CD14-positive monocyte (primary cell): ENCODE measurements around the gene DSTN. TPM values are rescaled to one million over a fixed set of nuclear protein-coding genes. Genes with fewer than 3 reads are reported as not detected.

ENCODE experiments used
- DNase-seq, 3 donors: peaks; one replicate each; pipeline ENCODE4 v3.0.0-alpha.2; 2011 to 2022
- H2AFZ ChIP-seq: 2 replicates; pipeline ENCODE4 v1.6.0; 2012; ENCODE audit warnings: mild to moderate bottlenecking, low read depth, low read length, inconsistent platforms; ENCODE audit not compliant: insufficient read depth, poor library complexity, severe bottlenecking
- H3K27ac ChIP-seq, 2 donors: 1 replicate in 1 of 2; 2 replicates in 1 of 2; pipeline ENCODE4 v1.5.1; 2012 to 2013; ENCODE audit warnings: low read length in 2 of 2, control low read depth in 1 of 2, inconsistent platforms in 1 of 2, low read depth in 1 of 2, mild to moderate bottlenecking in 1 of 2
- H3K27me3 ChIP-seq, 2 donors: one replicate each; pipeline versions ENCODE4 v1.6.0 to v1.6.1; 2011 to 2013; ENCODE audit warnings: low read length in 2 of 2; ENCODE audit not compliant: control insufficient read depth in 2 of 2, insufficient read depth in 2 of 2
- H3K36me3 ChIP-seq, 2 donors: replicated peaks in 1 of 2; 1 replicate in 1 of 2; 2 replicates in 1 of 2; pipeline versions ENCODE4 v1.5.1 to v1.6.1; 2012 to 2013; ENCODE audit warnings: low read length in 2 of 2, control low read depth in 1 of 2, inconsistent platforms in 1 of 2, mild to moderate bottlenecking in 1 of 2; ENCODE audit not compliant: insufficient read depth in 2 of 2, control insufficient read depth in 1 of 2
- H3K4me1 ChIP-seq, 2 donors: 1 replicate in 1 of 2; 2 replicates in 1 of 2; pipeline versions ENCODE4 v1.5.1 to v1.6.1; 2012 to 2013; ENCODE audit warnings: low read length in 2 of 2, control low read depth in 1 of 2, inconsistent platforms in 1 of 2, mild to moderate bottlenecking in 1 of 2, moderate library complexity in 1 of 2; ENCODE audit not compliant: insufficient read depth in 2 of 2, control insufficient read depth in 1 of 2
- H3K4me2 ChIP-seq: replicated peaks from 2 replicates; pipeline ENCODE3; 2012; ENCODE audit warnings: low read length, moderate library complexity, mild to moderate bottlenecking; ENCODE audit not compliant: poor library complexity, severe bottlenecking; ENCODE audit errors: extremely low read depth
- H3K4me3 ChIP-seq, 3 experiments: fragments of 200-600 bp in 1 of 3; sonication (generic) in 1 of 3; replicated peaks in 1 of 3; 1 replicate in 2 of 3; 2 replicates in 1 of 3; pipeline ENCODE4 v1.5.1; 2011 to 2013; ENCODE audit warnings: low read length in 3 of 3, mild to moderate bottlenecking in 3 of 3, control low read depth in 2 of 3, low read depth in 2 of 3, inconsistent platforms in 1 of 3, moderate library complexity in 1 of 3
- H3K79me2 ChIP-seq: 2 replicates; pipeline ENCODE4 v1.6.0; 2012; ENCODE audit warnings: mild to moderate bottlenecking, control low read depth, inconsistent platforms, low read length, moderate library complexity; ENCODE audit not compliant: insufficient read depth
- H3K9ac ChIP-seq: 2 replicates; pipeline ENCODE4 v1.6.0; 2017; ENCODE audit warnings: low read length, mild to moderate bottlenecking; ENCODE audit not compliant: insufficient read depth, poor library complexity, severe bottlenecking
- H3K9me3 ChIP-seq, 2 donors: replicated peaks in 1 of 2; 1 replicate in 1 of 2; 2 replicates in 1 of 2; pipeline versions ENCODE4 v1.5.1 to v1.6.1; 2012 to 2013; ENCODE audit warnings: low read length in 2 of 2, control low read depth in 1 of 2; ENCODE audit not compliant: control insufficient read depth in 1 of 2, insufficient read depth in 1 of 2
- H4K20me1 ChIP-seq: 2 replicates; pipeline ENCODE4 v1.6.0; 2012; ENCODE audit warnings: mild to moderate bottlenecking, low read length, control low read depth, moderate library complexity; ENCODE audit not compliant: insufficient read depth
- H3K27ac Mint-ChIP-seq, 7 donors: one replicate each; pipeline ENCODE4 v1.8.0; 2020; ENCODE audit warnings: mild to moderate bottlenecking in 7 of 7, mixed read lengths in 7 of 7, moderate library complexity in 6 of 7, inconsistent platforms in 2 of 7
- H3K27me3 Mint-ChIP-seq, 3 donors: one replicate each; pipeline ENCODE4 v1.8.0; 2021 to 2022; ENCODE audit warnings: low read depth in 3 of 3, mild to moderate bottlenecking in 3 of 3, mixed read lengths in 3 of 3, moderate library complexity in 3 of 3, inconsistent platforms in 1 of 3
- H3K36me3 Mint-ChIP-seq, 2 donors: one replicate each; pipeline ENCODE4 v1.8.0; 2020; ENCODE audit warnings: mixed read lengths in 2 of 2, inconsistent platforms in 1 of 2, mild to moderate bottlenecking in 1 of 2
- H3K4me1 Mint-ChIP-seq: one replicate; pipeline ENCODE4 v1.8.0; 2020; ENCODE audit warnings: mild to moderate bottlenecking, mixed read lengths
- H3K4me3 Mint-ChIP-seq, 2 donors: one replicate each; pipeline ENCODE4 v1.8.0; 2020; ENCODE audit warnings: mild to moderate bottlenecking in 2 of 2, mixed read lengths in 2 of 2, moderate library complexity in 1 of 2
- H3K9me3 Mint-ChIP-seq, 7 donors: one replicate each; pipeline ENCODE4 v1.8.0; 2020 to 2022; ENCODE audit warnings: mixed read lengths in 7 of 7, mild to moderate bottlenecking in 6 of 7, moderate library complexity in 6 of 7, inconsistent platforms in 2 of 7
- CTCF ChIP-seq: fragments of 200-600 bp; IDR thresholded peaks from one replicate; pipeline ENCODE4 v1.8.0; 2022; ENCODE audit warnings: antibody characterized with exemption, mild to moderate bottlenecking
- WGBS: methylation state at CpG from one replicate; pipeline ENCODE4 v1.1.5; 2013; ENCODE audit warnings: missing lambda C conversion rate; ENCODE audit not compliant: insufficient coverage; 5-methylcytosine and 5-hydroxymethylcytosine counted together
- intact Hi-C, 2 donors: fragments of 100-400 bp; cut with micrococcal nuclease; formaldehyde crosslinking; loops; one replicate each; pipeline versions ENCODE4 v1.15.0 to v1.15.1; 2023
- polyA plus RNA-seq, 3 donors: library from polyadenylated mRNA; depleted of rRNA in 1 of 3; unstranded in 2 of 3; stranded (reverse) in 1 of 3; fragments of 300-500 nt in 2 of 3; fragments of >200 nt in 1 of 3; fragmentation: Illumina TruSeq in 2 of 3; gene quantifications; 1 replicate in 2 of 3; 2 replicates in 1 of 3; pipeline ENCODE4 v1.2.3, GENCODE V29; 2012 to 2021

DSTN gene
- polyA plus RNA-seq, 3 donors = 15.6 to 63.8 (median 58.4) TPM

DNA sequence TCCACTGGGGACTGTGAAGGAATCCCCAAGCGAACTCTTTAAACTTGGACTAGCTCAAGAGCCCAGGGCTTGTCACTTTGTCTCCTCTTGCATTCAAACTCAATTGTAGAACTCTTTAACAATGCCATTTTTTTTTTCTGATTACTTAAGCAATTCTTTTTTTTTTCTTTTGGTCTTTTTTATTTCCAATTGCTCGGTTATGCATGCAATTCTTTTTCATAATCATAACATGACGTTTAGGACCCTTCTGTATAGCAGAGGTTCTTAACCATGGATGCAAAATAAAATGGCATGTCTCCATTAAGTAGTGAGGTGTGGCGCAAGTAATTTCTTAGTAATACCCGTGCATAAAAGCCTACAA lies 38.2 kb upstream of the DSTN start:
- Mint-ChIP-seq H3K9me3 (peaks cover 0 to 5% (median 0%) of the 10 kb centered on the region in 7 donors), H3K27me3 (peaks cover 19 to 21% (median 20%) of the 10 kb centered on the region in 3 donors), H3K4me1 (peaks cover 13% of the 10 kb centered on the region), H3K27ac (no peak overlapping the region), H3K36me3 (no peaks in the 10 kb centered on the region), H3K4me3 (peak overlapping the region; percentile 77 to 89)
- Histone ChIP-seq H3K79me2 (no peaks in the 10 kb centered on the region), H3K4me1 (peaks cover 10 to 12% of the 10 kb centered on the region in 2 donors), H3K4me2 (peak overlapping the region; percentile 69), H3K27me3 (peaks cover 10 to 20% of the 10 kb centered on the region in 2 donors), H3K27ac (no peak overlapping the region), H4K20me1 (no peaks in the 10 kb centered on the region), H2AFZ (peak overlapping the region; percentile 78), H3K36me3 (no peaks in the 10 kb centered on the region), H3K4me3 (peak overlapping the region in 2 of 3 experiments; percentile 20 to 66), H3K9ac (no peak overlapping the region), H3K9me3 (peaks cover 0 to 7% of the 10 kb centered on the region in 2 donors)
- DNase-seq = no peak
- intact Hi-C loops = loop anchor here in 1 of 2 donors (10.0 kb wide), 1 partner anchor 363 kb away; no protein-coding TSS in a partner anchor
- WGBS = 86% methylated on average over 1 of the region's 5 CpGs
- no peak for TF ChIP-seq CTCF

GRCh38 chr20:17533396-17533795 lies 36.5 kb upstream of the DSTN start:
- H3K4me1 Mint-ChIP-seq = peaks cover 13% of the 10 kb centered on the region
- H4K20me1 ChIP-seq = no peaks in the 10 kb centered on the region
- H3K36me3 Mint-ChIP-seq = no peaks in the 10 kb centered on the region
- no peak overlapping the region for H3K9ac ChIP-seq
- peaks cover 0 to 5% (median 0%) of the 10 kb centered on the region in 7 donors for H3K9me3 Mint-ChIP-seq
- no peak overlapping the region for H3K27ac Mint-ChIP-seq
- TF ChIP-seq CTCF = no peak
- peaks cover 0 to 7% of the 10 kb centered on the region in 2 donors for H3K9me3 ChIP-seq
- H3K79me2 ChIP-seq = no peaks in the 10 kb centered on the region
- H3K4me1 ChIP-seq = peaks cover 10 to 12% of the 10 kb centered on the region in 2 donors
- peak overlapping the region; percentile 46 for H2AFZ ChIP-seq
- DNase-seq = peak in 2 of 3 donors; percentile 5 to 46
- no peak overlapping the region for H3K4me3 Mint-ChIP-seq
- no CpG with 5 or more reads among the region's 1 CpG for WGBS
- H3K36me3 ChIP-seq = no peaks in the 10 kb centered on the region
- no peak overlapping the region for H3K4me3 ChIP-seq
- H3K4me2 ChIP-seq = no peak overlapping the region
- H3K27me3 ChIP-seq = peaks cover 10 to 20% of the 10 kb centered on the region in 2 donors
- H3K27ac ChIP-seq = no peak overlapping the region
- peaks cover 18 to 20% (median 19%) of the 10 kb centered on the region in 3 donors for H3K27me3 Mint-ChIP-seq
- intact Hi-C loops = loop anchor here in 1 of 2 donors (10.0 kb wide), 1 partner anchor 361 kb away; no protein-coding TSS in a partner anchor
